Hematopoietic multipotent progenitor cell (in vitro differentiated cells): Measurements from ENCODE around the gene ETV6. TPM values are rescaled to one million over a fixed set of nuclear protein-coding genes. Genes with fewer than 3 reads are reported as not detected.
"Not testable (repeated sequence)": the region's sequence is repeated elsewhere in the genome, so short reads cannot be mapped to it uniquely, and the experiment has no call there.

Source experiments
- DNase-seq, 3 donors: peaks; one replicate each; pipeline ENCODE4 v3.0.0-alpha.2; 2011 to 2015; ENCODE audit warnings: low read depth in 2 of 3, low spot score in 2 of 3
- total RNA-seq: library from RNA; depleted of rRNA; stranded (reverse); fragments of >200 nt; gene quantifications from one replicate; pipeline ENCODE4 v1.2.3, GENCODE V29; 2012

The ETV6 gene
- total RNA-seq, 1 donor: 99.9 TPM

DNA sequence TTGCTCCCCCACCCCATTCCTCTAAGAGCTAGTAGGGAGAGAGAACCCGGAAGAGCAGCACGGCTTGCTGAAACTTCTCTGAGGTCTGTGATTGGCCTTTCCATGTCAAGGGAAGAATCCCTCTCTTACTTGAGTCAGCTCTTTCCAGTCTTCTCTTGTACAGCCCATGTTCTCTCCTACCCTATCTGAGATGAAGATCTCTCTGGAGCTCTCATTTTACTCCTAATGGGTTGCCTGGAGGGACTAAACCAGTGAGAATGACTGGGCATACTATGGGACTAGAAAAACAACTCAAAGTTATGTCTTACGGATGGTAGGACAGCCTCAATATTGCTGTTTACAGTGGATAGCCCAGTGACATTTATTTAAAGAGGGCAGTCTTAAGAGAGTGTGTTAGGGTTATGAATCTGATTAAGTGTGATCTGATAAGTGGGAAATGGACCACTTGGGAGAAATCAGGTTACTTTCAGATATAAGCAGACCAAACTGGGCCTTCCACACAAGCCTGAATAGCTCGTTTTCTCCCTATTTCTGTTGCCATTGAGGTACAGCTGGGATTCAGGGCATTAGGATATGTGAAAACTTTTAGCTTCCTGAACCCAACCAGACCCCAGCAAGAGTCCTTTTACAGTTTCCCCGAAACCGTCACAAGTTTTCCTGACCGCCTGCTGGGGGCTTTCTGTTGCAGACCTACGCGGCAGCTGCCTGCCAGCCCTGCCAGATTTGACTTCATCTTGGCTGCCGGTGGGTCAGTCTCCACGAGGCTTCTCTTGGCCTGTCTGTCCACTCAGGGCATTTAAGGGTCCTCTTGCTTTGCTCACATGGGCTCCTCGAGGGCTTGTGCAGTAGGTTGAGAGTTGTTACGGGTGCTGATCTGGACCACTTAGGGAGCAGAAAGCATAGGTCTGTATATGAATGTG is 16.9 kb downstream of the ETV6 start:
- DNase-seq: no peak

DNA sequence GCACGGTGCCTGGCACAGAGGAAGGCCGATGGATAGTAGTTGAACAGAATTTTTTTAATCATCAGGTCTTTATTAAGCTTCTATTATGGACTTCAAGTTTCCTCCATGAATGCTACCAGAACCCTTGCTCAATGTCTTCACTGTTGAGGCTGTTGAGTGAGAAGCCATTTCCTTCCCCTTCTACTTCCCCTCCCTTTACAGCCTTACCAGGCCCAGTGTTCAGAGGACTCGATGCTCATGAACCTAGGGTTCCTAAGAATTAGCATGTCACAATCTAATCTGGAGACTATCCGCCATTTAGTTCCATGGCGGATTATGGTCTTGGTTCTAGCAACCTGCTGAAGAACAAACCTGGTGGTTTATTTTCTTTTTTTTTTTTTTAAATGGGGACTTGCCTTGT is 17.7 kb downstream of the ETV6 start:
- peak in 1 of 3 donors; percentile 50 for DNase-seq

DNA sequence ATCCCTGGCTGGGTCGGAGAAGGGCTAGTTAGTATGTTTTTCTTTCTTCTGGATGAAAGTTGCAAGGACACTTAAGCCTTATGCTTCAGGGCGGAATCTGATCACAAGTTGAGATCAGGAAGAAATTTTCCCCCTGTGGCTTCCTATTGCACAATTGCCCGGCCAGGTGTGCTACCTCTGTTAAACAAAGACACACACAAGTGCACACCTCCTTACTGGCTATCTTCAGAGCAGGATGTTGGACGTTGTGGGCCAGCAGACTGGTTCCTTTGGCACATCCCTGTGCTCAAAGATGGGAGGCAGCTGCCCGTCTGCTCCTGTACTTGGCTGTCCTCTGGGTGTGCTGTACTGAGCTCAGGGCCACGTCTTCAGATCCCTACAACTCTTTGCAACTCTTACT is 19.1 kb downstream of the ETV6 start:
- no peak for DNase-seq

DNA sequence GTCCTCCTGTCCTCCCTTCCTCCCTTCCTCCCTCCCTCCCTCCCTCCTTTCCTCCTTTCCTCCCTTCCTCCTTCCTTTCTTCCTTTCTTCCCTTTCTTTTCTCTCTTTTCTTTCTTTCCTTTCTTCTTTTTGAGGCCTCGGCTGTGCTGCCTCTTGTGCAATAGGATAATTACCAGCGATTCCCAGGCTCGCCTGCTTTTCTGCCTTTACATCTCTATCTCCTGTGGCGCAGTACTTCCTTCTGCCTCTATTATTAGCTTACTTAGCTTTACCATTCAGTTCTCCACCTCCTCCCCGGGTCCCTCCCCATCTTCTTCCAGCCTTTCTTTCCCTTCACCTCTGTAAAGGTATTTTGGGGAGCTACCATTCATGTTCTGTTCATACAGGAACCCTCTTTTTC is 19.9 kb downstream of the ETV6 start:
- DNase-seq: no peak

DNA sequence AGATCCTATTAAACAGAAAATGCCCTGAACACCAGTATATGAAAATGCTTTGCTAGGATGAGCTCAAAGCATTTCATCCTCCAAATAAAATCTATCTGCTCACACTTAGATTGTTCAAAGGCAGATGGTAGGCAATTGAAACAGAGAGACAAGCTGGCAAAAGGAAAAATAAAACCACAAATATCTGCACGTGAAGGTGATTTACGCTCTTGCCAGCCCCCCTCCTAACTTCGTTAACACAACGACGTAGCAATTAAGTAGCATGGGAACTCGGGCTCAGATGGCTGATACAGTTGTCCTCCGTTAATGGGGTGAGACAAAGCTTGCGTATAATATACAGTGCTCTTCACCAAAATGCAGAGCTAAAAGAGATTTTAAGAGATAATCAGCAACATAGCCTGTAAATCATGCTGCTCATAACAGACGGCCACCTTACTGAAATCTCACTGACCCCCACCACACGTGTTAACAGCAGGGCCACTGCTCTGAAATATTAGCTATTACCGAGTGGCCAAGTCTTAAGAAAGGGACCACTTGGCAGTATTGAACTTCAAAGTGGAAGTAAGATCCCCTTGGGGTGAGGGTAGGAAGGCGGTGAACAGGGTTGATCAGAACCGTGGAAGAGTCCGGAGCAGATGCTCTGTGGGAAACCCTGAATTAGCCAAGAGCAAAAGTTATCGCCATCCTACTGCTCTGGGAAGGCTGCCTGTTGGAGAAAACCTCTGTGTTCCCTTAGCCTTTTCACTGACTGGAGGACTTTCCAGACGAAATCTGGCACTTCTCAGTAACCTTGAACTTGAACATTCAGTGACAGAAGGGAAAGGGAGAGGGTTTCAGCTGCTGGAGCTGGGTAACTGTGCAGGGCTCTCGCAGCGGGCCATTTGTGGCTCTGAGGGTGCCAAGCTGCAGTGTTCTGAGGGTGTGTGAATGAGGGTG is 23.1 kb downstream of the ETV6 start:
- peak in 1 of 3 donors; percentile 31 for DNase-seq

DNA sequence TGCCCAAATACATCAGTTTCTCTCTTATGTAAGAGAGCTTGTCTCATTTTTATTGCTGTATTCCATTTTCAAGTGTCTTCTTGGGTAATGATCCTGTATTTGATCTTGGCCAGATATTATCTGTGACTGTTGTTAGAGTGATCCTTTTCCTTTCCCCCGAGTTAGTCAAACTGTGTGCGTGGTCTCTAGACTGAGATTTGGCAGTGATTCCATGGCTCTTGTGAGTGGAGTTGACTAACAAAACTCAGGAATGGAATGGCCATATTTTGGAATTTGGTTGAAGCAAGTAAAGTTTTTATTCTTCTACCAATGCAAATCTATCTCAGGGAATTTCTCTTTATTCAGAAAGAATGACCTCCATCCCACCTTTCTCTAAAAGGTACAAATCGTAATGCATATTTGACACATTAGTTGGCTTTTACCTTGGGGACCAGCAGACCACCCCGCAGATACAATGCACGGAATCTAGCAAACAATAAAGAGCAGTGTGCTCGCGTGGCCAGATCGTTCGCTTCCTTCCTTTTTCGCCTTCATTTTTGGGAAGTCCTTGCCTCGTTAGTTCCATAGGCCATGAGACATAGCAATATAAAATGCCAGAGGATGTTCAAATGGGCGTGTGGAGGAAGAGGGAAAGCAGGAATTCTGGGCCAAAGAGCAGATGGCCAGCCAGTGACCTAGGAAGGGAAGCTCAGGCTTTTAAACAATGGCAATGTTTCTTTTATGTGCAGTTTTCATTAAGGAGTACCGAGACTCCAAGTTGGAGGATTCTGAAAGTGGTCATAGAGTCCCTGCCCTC is 24.4 kb downstream of the ETV6 start:
- no peak for DNase-seq

DNA sequence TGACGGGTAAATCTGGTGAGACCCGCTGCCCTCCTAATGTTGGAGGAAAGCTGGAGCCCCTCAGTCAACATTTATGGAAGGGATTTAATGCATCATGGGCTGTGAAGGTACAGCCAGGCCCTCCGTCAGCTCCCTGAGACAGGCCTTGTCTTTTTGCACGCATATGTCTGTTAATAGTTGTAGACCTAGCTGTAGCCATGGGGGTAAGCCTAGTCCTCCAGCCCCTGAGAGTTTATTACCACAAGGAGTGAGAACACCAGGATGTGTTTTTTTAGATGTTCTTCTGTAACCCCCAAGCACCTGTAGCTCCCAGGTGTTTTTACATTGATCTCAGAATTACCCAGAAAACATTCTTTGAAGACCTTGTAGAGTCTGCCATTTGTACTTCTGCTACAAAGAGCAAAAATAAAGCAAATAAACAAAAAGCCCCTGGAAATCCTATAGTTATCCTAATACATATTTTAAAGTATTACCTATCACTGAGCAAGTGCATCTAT is 25.5 kb downstream of the ETV6 start:
- no peak for DNase-seq

DNA sequence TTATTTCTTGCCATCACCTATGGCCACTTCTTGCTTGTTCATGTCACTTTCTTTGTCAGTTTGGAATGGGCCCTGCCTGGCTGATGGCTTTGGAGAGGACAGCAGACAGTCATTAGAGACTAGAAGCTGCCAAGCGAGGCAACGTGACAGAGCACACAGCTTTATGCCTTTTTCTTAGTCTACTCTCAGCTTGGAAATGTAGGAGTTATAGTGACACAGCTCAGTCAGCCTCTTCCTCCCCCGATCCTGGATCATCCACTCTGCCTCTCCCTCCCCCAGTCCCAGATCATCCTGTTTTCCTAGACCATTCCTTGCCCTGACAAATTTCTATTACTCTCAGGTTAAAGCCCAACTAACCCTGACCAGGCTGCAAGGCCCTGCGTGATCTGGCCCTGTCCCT is 26.6 kb downstream of the ETV6 start:
- no peak for DNase-seq

DNA sequence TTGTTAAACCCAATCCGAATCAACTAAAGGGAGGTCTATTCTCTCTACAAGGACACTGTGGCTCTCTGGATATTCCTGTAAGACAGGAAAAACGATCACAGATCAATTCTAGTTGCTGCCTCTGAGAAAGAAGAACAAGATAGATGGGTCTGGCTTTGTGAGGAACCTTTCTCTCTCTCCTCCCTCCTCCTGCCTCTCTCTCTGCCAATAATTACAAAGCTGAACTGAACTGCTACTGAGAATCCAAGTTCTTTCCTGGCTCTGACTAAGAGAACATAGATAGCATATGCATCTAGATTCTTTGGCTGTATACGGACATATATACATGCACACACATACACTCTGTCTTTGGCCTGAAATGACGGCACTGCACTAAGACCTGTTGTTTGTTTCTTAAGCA is 27.6 kb downstream of the ETV6 start:
- no peak for DNase-seq

DNA sequence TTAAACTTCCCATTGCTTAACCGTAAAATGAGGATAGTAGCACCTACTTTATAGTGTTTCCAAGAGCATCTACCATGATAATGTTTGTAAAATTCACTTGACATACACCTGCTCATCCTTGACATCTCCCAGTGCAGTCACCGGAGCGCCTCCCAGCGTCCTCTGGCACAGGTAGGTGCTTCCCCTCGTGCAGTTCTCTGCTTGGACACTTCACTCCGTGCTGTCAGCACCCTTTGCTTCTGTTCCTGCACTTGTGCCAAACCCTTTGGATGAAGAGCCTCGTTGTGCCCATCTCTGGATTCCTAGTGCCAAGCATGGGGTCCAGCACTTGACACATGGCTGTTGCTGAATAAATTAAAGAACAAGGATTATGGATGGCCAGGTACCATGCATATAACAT is 28.3 kb downstream of the ETV6 start:
- no peak for DNase-seq

DNA sequence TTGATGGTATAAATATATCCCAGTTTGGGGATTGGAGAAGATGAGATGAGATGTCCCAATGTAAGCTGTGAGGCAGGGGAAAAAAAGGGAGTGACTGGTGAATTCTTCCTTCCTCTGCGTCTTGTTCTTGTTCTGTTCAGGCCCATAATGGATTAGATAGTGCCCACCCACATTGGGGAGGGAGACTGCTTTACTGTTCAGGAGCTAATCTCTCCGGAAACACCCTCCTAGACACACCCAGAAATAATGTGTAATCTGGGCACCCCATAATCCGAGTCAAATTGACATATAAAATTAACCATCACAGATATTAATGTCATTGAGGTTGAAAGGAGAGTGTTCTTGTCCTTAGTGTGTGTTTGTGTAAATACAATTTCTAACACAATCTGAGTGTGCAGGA is 29.3 kb downstream of the ETV6 start:
- no peak for DNase-seq

DNA sequence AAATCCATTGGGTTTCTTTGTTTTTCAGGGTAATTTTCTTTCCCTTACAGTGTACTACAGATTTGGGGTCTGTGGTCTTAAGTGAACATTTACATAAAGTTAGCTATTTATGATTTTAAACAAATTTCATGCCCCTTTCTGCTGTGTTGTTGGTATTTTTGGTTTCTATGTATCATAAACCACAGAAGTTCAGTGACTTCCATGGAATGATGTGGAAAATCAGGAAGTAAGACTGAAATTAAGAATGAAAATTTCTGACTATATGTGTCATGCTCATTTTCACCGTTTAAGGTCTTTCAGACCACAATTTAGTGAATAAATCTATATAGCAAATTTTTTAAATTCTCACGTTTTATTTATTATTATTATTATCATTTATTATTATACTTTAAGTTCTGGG is 31.7 kb downstream of the ETV6 start:
- no peak for DNase-seq

DNA sequence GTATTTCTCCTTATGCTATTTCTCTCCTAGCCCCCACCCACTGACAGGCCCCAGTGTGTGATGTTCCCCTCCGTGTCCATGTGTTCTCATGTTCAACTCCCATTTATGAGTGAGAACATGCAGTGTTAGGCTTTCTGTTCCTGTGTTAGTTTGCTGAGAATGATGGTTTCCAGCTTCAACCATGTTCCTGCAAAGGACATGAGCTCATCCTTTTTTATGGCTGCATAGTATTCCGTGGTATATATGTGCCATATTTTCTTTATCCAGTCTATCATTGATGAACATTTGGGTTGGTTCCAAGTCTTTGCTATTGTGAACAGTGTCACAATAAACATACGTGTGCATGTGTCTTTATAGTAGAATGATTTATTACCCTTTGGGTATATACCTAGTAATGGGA is 32.2 kb downstream of the ETV6 start:
- not testable (repeated sequence) for DNase-seq

DNA sequence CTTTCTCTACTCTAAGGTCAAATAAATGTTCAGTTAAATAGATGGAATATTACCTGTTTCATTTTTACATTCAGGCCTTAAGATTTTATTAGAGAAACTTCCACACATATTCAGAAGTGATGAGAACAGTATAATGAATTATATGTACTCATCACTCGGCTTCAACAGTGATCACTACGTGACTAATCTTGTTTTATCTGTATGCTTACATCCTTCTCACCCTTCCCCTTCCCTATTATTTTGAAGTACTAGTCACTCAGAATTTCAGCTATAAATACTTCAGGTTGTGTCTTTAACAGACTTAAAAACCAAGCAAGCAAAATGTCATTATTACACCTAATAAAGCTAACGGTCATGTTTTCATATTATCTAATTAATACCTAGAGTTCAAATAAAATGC is 34.9 kb downstream of the ETV6 start:
- no peak for DNase-seq

DNA sequence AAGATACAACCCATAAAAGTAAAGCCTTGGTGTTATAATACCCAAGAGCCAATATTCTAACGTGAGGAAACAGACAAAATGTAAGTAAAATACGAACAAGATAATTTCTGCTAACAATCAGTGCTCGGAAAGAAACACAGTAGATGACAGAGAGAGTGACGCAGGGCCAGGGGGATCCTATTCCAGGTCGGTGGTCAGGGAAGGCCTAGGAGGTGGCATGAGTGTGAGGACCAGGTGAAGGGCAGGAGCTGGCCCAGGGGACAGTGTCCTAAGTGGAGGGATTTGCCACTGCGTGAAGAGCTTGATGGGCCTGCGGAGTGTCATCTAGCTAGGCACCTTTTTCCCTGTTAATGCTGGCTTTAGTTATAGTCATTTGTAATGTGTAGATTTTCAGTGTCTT is 35.3 kb downstream of the ETV6 start:
- DNase-seq: no peak

DNA sequence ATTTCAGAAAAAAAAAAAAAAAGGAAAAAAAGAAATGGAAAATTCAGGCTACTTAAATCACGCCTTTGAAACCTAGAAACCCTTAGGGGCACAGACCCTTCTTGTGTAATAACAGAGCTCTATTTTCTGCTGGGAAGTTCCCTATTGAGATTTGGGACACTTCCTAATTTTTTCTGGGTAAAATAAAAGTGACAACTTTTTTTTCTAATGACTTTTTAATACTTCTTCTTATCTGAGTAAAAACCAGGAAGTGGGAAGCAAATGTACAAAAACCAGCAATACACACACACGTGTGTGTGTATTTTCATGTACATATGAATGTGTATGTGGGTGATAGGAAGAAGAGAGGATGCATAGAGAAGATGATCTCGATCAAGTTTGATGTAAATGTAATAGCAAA is 35.8 kb downstream of the ETV6 start:
- DNase-seq: no peak

DNA sequence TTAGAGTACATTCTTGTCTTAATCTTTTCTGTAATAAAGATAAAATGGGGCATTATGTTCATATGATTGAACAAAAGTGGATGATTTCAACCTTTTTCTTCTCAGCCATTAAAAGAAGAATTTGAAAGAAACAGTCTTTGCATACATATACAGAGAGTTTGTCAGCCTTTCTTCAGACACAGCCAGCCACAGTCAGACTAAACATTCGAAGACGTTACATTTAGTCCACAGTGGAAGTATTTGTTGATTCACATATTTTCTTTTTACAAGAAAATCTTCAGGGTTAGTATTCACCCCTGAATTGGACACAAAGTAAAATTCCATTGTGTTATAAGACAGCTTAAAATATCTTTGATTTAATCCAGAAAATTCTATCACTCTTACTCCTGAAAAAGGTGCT is 36.2 kb downstream of the ETV6 start:
- DNase-seq: no peak

DNA sequence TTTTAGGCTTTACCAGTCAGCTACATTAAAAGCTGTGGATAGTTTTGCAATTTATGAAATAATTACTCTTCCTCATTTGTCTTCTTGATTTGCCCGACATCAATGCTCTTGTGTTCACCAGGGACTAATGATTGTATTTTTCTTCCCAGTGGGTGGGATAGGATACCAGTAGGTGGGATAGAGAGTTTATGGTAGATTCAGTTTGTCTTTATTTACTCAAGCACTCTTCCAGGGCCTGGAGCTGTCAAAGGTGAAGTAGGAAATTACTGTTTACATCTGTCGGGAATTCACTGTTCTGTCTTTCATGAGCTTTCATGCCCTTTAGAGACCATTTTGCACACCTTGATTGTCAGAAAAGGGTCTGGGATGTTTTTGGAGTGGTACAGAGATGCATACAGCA is 36.6 kb downstream of the ETV6 start:
- DNase-seq: no peak

DNA sequence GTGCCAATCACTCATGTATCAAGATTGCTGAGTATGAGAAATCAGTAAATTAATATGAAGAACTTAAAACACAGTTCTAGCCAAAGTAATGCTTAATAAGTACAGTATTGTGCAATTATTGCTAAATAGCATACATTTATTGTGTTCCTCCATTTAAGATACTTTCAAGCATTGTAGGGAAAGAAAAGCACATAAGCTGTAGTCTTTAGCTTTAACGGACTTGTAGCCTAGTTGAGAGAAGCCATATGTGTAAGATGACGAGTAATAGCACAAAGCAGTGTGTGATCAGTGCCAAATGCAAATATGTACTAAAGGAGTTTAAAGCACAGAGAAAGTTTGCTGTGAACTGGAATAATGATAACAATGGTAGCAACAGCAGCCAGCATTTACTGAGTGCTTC is 38.1 kb downstream of the ETV6 start:
- DNase-seq: no peak

DNA sequence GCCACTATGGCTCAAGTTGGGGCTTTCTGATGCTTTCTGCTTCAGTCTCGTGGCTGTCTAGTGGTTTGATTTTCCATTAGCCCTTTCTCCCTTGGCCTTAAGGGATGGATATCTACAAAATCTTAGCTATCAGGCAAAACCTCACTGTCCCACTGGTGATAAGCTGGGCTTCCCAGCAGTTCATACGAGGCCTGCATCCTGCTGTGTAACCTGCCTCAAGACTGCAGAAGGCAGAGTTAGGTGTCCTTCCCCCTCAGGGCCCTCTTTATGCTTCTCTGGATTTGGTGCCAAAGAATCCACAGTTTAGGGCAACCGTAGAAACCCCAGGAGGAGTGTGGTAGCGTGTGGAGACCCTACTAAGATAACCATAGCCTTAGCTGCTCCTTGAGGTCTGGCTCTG is 38.9 kb downstream of the ETV6 start:
- no peak for DNase-seq

DNA sequence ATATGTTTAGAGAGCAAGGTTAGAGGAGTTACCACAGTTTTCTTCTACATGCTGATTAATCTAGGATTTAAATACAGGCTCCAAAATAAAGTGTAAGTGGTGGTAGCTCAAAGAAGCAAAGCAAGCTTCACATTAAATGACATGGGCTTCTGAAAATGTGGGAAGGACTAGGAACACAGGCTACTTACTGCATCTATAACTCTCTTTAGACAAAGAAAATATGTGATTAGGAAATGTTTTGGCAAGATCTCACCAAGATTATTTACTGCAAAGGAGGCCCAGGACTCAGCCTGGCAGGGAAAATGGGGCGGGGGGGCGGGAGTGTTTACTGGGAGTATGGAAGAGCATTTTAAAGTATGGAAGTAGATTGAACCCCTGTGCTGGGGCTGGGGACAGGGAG is 39.4 kb downstream of the ETV6 start:
- DNase-seq: no peak
